Inflammatory macrophage treated with lipopolysaccharide for 1 hour (primary cell): ENCODE measurements around the gene SIGLEC12.
"Not testable (repeated sequence)": the region's sequence is repeated elsewhere in the genome, so short reads cannot be mapped to it uniquely, and the experiment has no call there.

Experiments used
- DNase-seq, 2 donors: peaks; one replicate each; pipeline ENCODE4 v3.0.0-alpha.2; 2020 to 2022

SIGLEC12 gene

DNA sequence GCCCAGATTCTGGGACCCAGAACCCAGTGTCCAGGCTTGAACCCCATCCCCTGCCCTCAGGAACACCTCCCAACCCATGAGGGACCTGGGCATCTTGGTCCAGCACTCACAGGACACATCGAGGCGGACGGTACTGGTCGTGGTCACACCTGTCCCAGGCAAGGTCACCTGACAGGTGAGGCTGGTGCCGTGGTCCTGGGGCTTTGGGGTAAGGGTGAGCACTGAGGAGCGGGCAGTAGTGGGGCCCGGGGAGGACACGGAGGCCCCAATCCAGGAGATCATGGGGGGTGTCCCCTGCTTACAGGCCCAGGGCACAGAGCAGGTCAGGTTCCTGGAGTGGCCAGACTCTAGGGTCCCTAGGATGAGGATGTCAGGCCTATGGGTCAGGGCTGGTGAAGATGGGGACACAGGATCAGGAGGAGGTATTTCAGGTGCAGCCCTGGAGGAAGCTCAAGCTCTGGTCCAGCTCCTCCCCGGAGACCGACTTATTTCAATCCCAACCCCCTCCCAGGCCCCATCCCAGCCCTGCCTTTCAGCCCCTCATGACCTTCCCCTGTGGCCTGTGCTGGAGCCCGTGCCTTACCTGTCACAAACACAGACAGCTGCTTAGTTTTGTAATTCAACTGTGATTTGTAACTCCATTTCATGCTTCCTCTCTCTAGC is 44.1 kb downstream of the SIGLEC12 start:
- DNase-seq, result no peak

- DNase-seq, result no peak
Measured at GRCh38 chr19:51456541-51457290, 44.9 kb downstream of the SIGLEC12 start.

DNA sequence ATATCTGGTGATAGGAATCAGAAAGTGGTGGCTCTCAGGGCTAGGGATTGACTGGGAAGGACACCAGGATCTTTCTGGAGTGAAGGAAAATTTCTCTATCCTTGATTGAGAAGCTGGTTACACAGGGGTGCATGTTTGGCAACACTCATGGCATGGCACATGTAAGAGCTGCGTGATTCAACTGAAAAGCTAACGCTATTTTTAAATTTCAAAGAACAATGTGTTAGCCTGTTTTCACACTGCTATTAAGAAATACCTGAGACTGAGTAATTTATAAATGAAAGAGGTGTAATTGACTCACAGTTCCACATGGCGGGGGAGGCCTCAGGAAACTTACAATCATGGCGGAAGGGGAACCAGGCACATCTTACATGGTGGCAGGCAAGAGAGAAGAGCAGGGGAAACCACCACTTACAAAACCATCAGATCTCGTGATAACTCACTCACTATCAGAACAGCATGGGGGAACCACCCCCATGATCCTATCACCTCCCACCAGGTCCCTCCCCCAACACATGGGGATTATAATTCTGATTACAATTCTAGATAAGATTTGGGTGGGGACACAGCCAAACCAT is 50.8 kb downstream of the SIGLEC12 start:
- DNase-seq, result no peak

DNA sequence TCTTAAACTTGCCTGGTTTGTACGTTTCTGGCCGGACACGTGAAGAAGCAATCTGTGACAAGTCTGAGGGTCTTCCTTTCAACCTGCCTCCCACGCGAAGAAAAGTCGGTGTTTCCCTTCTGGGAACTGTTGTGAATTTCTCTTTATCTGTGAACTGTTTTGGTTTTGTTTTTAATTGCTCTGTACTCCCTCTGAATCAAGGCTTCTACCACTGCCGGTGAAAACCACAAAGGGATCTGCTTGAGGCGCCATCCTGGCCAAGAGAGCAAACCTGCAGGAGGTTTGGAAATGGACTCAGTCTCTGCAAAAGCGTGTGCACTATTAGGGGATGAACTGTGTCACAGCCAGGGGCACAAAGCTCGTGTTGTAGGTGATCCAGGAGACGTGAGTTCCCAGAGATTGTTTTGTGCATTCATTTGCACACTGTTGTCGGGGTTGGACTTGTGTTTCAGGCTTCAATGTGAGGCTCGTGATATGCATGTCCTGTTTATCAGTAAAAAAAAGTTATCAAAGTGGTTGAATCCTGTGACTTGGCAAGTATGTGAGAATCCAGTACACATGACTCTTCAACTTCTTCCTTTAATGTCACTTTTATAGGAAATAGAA is 53.1 kb downstream of the SIGLEC12 start:
- DNase-seq, result no peak

- DNase-seq, result no peak
Measured at GRCh38 chr19:51448011-51448410, 53.6 kb downstream of the SIGLEC12 start.

DNA sequence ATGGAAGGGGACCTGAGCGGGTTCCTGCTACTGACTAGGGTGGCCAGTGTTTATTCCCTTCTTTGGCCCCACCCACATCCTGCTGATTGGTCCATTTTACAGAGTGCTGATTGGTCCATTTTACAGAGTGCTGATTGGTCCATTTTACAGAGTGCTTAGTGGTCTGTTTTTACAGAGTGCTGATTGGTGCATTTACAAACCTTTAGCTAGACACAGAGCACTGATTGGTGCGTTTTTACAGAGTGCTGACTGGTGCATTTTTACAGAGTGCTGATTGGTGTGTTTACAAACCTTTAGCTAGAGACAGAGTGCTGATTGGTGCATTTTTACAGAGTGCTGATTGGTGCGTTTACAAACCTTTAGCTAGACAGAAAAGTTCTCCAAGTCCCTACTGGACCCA is 54.1 kb downstream of the SIGLEC12 start:
- DNase-seq, result not testable (repeated sequence)

- DNase-seq, result peak; percentile 66 to 79
Measured at GRCh38 chr19:51441410-51442390, 59.9 kb downstream of the SIGLEC12 start.
